Ascending aorta (tissue), 2 donors: ENCODE results near the gene VPS52. TPM values are rescaled to one million over a fixed set of nuclear protein-coding genes. Genes with fewer than 3 reads are reported as not detected.
A peak's percentile ranks its signal among the peaks of the same experiment; 100 is the strongest.

Experiments
- DNase-seq, 2 donors: peaks; one replicate each; pipeline ENCODE4 v3.0.0-alpha.2; 2019; ENCODE audit warnings: low spot score in 2 of 2
- H3K27ac ChIP-seq, 2 donors: fragments of 200-600 bp; sonication (generic); one replicate each; pipeline ENCODE4 v1.5.1; 2016 to 2017; ENCODE audit warnings: mild to moderate bottlenecking in 1 of 2
- H3K27me3 ChIP-seq: fragments of 200-600 bp; sonication (generic); one replicate; pipeline ENCODE4 v1.5.1; 2017
- H3K36me3 ChIP-seq, 2 donors: fragments of 200-600 bp; sonication (generic); one replicate each; pipeline ENCODE4 v1.5.1; 2016
- H3K4me1 ChIP-seq, 2 donors: fragments of 200-600 bp; sonication (generic); one replicate each; pipeline ENCODE4 v1.5.1; 2016 to 2017; ENCODE audit warnings: mild to moderate bottlenecking in 1 of 2
- H3K4me3 ChIP-seq, 2 donors: fragments of 200-600 bp; sonication (generic); one replicate each; pipeline ENCODE4 v1.5.1; 2016 to 2017; ENCODE audit warnings: mild to moderate bottlenecking in 1 of 2
- H3K9me3 ChIP-seq, 2 donors: fragments of 200-600 bp; sonication (generic); one replicate each; pipeline ENCODE4 v1.5.1; 2016
- CTCF ChIP-seq, 3 experiments: fragments of 200-600 bp in 2 of 3; fragments of 450-650 bp in 1 of 3; sonication (generic) in 2 of 3; IDR thresholded peaks; one replicate each; pipeline ENCODE4 v1.5.1; 2016 to 2019; ENCODE audit warnings: antibody characterized with exemption in 3 of 3, mild to moderate bottlenecking in 1 of 3, moderate library complexity in 1 of 3
- intact Hi-C: fragments of 100-400 bp; cut with DNase I; formaldehyde crosslinking; loops from one replicate; pipeline ENCODE4 v1.15.1; 2023
- total RNA-seq: library from RNA; depleted of rRNA; stranded (reverse); fragments of >200 nt; gene quantifications from one replicate; pipeline ENCODE4 v1.1.0, GENCODE V29; 2016

Gene VPS52
- total RNA-seq, 1 donor from 2014 or later = 50.1 TPM

DNA sequence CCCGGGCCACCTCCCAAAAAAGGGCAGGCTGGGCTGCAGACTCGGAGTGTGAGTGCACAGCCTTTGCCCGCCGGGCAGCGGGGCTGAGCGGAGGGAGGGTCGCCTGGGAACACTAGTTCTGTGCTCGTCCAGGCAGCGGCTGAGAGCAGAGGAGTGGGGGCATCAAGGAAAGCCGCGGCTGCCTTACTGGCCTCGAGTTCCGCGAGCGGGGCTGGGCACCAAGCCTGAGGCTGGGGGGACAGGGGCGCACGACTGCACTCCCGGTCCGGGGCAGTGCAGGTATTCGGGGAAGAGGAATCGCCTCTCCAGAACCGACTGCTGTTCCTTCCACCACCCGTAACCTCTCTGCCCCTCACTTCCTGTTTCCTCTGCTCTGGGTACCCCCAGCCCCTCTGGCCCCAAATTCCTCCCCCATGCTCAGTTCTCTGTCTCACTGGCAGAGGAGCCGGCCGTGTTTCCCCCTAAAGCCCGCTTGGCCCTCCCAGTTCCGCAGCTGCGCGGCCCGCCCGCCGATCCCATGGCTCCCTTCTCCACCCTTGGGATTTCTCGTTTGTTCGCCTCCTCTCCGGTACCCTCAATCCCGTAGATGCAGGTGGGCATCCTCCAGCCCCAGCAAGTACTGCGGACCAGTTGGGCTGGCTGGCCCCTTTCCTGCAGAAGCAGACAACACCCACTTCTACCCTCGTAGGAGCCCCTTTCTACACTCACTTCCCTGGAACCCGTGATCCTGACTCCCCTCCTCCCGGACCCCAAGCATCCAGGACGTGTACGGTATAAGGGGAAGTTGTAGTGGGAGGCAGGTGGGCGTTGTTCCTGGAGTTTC lies 58.3 kb downstream of the VPS52 start:
- Histone ChIP-seq H3K4me3 (peak overlapping the region; percentile 51 to 72), H3K36me3 (peaks cover 0 to 11% of the 10 kb centered on the region in 2 donors), H3K27me3 (no peaks in the 10 kb centered on the region), H3K4me1 (peaks cover 3 to 5% of the 10 kb centered on the region in 2 donors), H3K9me3 (no peaks in the 10 kb centered on the region), H3K27ac (peak overlapping the region in 1 of 2 donors; percentile 49)
- peak in 1 of 2 donors; percentile 63 for DNase-seq
- intact Hi-C loops = no loop called here
- no peak for TF ChIP-seq CTCF (IDR thresholded peaks at IDR 0.05)

DNA sequence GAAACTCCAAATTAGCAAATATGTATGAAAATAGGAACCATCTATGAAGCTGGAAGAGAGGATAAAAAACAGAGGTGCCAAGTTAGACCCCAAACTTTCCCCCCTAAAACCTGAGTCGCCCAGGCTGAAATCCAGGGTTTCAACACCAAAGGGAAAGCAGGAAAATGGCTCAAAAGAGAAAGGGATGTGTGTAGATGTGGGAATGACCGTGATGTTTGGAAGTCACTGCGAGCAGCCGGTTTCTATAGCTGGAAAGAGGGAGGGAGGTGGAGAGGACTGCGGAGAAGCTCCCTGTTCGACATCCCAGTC lies 58.9 kb downstream of the VPS52 start:
- peaks cover 3 to 5% of the 10 kb centered on the region in 2 donors for H3K4me1 ChIP-seq
- no peak for TF ChIP-seq CTCF (IDR thresholded peaks at IDR 0.05)
- H3K9me3 ChIP-seq = no peaks in the 10 kb centered on the region
- intact Hi-C loops = no loop called here
- no peak overlapping the region for H3K27ac ChIP-seq
- H3K4me3 ChIP-seq = peak overlapping the region; percentile 51 to 72
- no peaks in the 10 kb centered on the region for H3K27me3 ChIP-seq
- peaks cover 0 to 11% of the 10 kb centered on the region in 2 donors for H3K36me3 ChIP-seq
- DNase-seq = no peak

DNA sequence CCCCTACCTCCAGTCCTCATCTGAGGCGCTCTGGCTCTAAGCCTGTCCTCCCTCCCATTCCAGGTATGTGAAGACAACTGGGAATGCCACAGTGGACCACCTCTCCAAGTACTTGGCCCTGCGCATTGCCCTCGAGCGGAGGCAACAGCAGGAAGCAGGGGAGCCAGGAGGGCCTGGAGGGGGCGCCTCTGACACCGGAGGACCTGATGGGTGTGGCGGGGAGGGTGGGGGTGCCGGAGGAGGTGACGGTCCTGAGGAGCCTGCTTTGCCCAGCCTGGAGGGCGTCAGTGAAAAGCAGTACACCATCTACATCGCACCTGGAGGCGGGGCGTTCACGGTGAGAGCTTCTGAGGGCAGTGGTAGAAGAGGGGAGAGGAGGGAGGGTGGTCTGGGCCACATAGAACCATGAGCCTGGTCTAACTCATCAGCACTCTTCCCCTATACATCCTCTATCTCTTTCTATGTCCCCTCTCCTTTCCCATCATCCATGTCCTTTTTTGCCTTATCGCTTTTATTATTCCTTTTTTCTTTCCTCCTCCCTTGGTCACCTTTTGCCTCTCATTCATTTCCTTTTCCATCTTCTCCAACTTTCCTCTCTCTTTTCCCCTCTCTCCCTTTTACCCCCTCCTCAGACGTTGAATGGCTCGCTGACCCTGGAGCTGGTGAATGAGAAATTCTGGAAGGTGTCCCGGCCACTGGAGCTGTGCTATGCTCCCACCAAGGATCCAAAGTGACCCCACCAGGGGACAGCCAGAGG lies 59.8 kb downstream of the VPS52 start:
- no peak overlapping the region for H3K27ac ChIP-seq
- DNase-seq = peak in 1 of 2 donors; percentile 62
- H3K4me3 ChIP-seq = no peak overlapping the region
- no peaks in the 10 kb centered on the region for H3K27me3 ChIP-seq
- peaks cover 0 to 11% of the 10 kb centered on the region in 2 donors for H3K36me3 ChIP-seq
- TF ChIP-seq CTCF (IDR thresholded peaks at IDR 0.05) = no peak
- H3K9me3 ChIP-seq = no peaks in the 10 kb centered on the region
- H3K4me1 ChIP-seq = peaks cover 5 to 11% of the 10 kb centered on the region in 2 donors
- intact Hi-C loops = no loop called here

DNA sequence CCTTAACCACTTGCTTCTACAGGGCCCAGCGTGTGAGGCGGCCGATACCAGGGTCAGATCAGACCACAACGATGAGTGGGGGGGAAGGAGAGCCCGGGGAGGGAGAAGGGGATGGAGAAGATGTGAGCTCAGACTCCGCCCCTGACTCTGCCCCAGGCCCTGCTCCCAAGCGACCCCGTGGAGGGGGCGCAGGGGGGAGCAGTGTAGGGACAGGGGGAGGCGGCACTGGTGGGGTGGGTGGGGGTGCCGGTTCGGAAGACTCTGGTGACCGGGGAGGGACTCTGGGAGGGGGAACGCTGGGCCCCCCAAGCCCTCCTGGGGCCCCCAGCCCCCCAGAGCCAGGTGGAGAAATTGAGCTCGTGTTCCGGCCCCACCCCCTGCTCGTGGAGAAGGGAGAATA lies 60.5 kb downstream of the VPS52 start:
- Histone ChIP-seq H3K4me3 (no peak overlapping the region), H3K27ac (no peak overlapping the region), H3K4me1 (peaks cover 5 to 12% of the 10 kb centered on the region in 2 donors), H3K36me3 (peaks cover 0 to 11% of the 10 kb centered on the region in 2 donors), H3K27me3 (no peaks in the 10 kb centered on the region), H3K9me3 (no peaks in the 10 kb centered on the region)
- TF ChIP-seq CTCF (IDR thresholded peaks at IDR 0.05) = no peak
- intact Hi-C loops = no loop called here
- peak in 1 of 2 donors; percentile 39 for DNase-seq

GRCh38 chr6:33209856-33210255 lies 61.8 kb downstream of the VPS52 start:
- H3K4me1 ChIP-seq = peaks cover 5 to 15% of the 10 kb centered on the region in 2 donors
- intact Hi-C loops = loop anchor here (5.0 kb wide), 2 partner anchors 182 to 202 kb away; partner anchors contain the start of genes KIFC1 and PHF1

More at GRCh38 chr6:33209856-33210255, 61.8 kb downstream of the VPS52 start:
- Histone ChIP-seq H3K9me3 (no peaks in the 10 kb centered on the region), H3K27ac (no peak overlapping the region), H3K27me3 (no peaks in the 10 kb centered on the region), H3K4me3 (no peak overlapping the region), H3K36me3 (peaks cover 0 to 11% of the 10 kb centered on the region in 2 donors)
- peak in 1 of 2 donors; percentile 45 for DNase-seq
- TF ChIP-seq CTCF (IDR thresholded peaks at IDR 0.05) = no peak
